Liver (tissue), 3 donors: Measurements from ENCODE around the gene POLR2H.

Experiments
- RAD21 ChIP-seq, 2 donors: IDR thresholded peaks; 2 replicates each; pipeline ENCODE4 v1.6.1; 2016; ENCODE audit warnings: antibody characterized with exemption in 2 of 2, mild to moderate bottlenecking in 2 of 2
- TF ChIP-seq, protein P1 (sequence below): IDR thresholded peaks from 2 replicates; pipeline ENCODE4 v1.6.1; 2016; ENCODE audit warnings: antibody characterized with exemption, mild to moderate bottlenecking
- TF ChIP-seq, protein P2 (sequence below): fragments of 150-350 bp; IDR thresholded peaks from 2 replicates; pipeline ENCODE4 v1.5.1; 2017; ENCODE audit warnings: improper control_type of control experiment, low read depth, low read length; ENCODE audit not compliant: missing input control
- TF ChIP-seq, protein P3 (sequence below): IDR thresholded peaks from 2 replicates; pipeline ENCODE4 v1.6.1; 2016; ENCODE audit warnings: antibody characterized with exemption
- TF ChIP-seq, protein P4 (sequence below): IDR thresholded peaks from 2 replicates; pipeline ENCODE4 v1.6.1; 2016; ENCODE audit warnings: antibody characterized with exemption
- TF ChIP-seq, protein P5 (sequence below): IDR thresholded peaks from 2 replicates; pipeline ENCODE4 v1.6.1; 2016; ENCODE audit warnings: antibody characterized with exemption
- donor health status: healthy.
- donor health status: healthy.

DNA sequence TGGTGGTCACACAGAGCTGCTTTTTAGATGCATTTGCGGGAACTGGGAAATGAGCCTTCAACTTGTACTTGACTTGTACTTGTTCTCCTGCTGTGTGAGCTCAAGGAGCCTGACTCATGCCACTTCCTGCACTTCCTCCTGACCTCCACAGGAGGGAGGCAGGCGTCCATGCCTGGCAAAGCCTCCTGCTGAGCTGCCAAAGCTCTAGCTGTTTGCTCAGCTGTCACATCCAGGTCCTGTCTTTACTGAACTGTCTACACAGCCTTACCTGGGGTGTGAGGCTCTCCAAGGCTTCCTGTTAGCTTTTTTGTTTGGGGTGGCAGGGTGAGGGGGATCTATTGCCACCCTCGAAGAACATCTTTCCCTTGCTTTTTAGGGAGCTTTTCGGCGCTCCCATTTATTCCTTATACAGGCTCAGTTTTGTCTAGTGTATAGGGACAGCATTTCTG is 10.1 kb downstream of the POLR2H start:
- TF ChIP-seq, protein P1, sequence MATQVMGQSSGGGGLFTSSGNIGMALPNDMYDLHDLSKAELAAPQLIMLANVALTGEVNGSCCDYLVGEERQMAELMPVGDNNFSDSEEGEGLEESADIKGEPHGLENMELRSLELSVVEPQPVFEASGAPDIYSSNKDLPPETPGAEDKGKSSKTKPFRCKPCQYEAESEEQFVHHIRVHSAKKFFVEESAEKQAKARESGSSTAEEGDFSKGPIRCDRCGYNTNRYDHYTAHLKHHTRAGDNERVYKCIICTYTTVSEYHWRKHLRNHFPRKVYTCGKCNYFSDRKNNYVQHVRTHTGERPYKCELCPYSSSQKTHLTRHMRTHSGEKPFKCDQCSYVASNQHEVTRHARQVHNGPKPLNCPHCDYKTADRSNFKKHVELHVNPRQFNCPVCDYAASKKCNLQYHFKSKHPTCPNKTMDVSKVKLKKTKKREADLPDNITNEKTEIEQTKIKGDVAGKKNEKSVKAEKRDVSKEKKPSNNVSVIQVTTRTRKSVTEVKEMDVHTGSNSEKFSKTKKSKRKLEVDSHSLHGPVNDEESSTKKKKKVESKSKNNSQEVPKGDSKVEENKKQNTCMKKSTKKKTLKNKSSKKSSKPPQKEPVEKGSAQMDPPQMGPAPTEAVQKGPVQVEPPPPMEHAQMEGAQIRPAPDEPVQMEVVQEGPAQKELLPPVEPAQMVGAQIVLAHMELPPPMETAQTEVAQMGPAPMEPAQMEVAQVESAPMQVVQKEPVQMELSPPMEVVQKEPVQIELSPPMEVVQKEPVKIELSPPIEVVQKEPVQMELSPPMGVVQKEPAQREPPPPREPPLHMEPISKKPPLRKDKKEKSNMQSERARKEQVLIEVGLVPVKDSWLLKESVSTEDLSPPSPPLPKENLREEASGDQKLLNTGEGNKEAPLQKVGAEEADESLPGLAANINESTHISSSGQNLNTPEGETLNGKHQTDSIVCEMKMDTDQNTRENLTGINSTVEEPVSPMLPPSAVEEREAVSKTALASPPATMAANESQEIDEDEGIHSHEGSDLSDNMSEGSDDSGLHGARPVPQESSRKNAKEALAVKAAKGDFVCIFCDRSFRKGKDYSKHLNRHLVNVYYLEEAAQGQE = no peak
- TF ChIP-seq, protein P2, sequence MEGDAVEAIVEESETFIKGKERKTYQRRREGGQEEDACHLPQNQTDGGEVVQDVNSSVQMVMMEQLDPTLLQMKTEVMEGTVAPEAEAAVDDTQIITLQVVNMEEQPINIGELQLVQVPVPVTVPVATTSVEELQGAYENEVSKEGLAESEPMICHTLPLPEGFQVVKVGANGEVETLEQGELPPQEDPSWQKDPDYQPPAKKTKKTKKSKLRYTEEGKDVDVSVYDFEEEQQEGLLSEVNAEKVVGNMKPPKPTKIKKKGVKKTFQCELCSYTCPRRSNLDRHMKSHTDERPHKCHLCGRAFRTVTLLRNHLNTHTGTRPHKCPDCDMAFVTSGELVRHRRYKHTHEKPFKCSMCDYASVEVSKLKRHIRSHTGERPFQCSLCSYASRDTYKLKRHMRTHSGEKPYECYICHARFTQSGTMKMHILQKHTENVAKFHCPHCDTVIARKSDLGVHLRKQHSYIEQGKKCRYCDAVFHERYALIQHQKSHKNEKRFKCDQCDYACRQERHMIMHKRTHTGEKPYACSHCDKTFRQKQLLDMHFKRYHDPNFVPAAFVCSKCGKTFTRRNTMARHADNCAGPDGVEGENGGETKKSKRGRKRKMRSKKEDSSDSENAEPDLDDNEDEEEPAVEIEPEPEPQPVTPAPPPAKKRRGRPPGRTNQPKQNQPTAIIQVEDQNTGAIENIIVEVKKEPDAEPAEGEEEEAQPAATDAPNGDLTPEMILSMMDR = peak; percentile 97
- TF ChIP-seq, protein P3, sequence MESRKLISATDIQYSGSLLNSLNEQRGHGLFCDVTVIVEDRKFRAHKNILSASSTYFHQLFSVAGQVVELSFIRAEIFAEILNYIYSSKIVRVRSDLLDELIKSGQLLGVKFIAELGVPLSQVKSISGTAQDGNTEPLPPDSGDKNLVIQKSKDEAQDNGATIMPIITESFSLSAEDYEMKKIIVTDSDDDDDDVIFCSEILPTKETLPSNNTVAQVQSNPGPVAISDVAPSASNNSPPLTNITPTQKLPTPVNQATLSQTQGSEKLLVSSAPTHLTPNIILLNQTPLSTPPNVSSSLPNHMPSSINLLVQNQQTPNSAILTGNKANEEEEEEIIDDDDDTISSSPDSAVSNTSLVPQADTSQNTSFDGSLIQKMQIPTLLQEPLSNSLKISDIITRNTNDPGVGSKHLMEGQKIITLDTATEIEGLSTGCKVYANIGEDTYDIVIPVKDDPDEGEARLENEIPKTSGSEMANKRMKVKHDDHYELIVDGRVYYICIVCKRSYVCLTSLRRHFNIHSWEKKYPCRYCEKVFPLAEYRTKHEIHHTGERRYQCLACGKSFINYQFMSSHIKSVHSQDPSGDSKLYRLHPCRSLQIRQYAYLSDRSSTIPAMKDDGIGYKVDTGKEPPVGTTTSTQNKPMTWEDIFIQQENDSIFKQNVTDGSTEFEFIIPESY = no peak
- TF ChIP-seq RAD21 (IDR thresholded peaks at IDR 0.05) = peak; percentile 100
- TF ChIP-seq, protein P4, sequence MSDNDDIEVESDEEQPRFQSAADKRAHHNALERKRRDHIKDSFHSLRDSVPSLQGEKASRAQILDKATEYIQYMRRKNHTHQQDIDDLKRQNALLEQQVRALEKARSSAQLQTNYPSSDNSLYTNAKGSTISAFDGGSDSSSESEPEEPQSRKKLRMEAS = no peak
- TF ChIP-seq, protein P5, sequence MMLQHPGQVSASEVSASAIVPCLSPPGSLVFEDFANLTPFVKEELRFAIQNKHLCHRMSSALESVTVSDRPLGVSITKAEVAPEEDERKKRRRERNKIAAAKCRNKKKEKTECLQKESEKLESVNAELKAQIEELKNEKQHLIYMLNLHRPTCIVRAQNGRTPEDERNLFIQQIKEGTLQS = no peak
